GM20000 (cell line): ENCODE data around the gene KIF16B.
"Not testable (repeated sequence)": the region's sequence is repeated elsewhere in the genome, so short reads cannot be mapped to it uniquely, and the experiment has no call there.

Source experiments
- DNase-seq: peaks from one replicate; pipeline ENCODE4 v3.0.0; 2012; ENCODE audit warnings: low spot score
- CTCF ChIP-seq: IDR thresholded peaks from 2 replicates; pipeline ENCODE4 v1.5.1; 2012; ENCODE audit warnings: mild to moderate bottlenecking, control low read depth; ENCODE audit errors: extremely low read depth, missing control alignments

Gene KIF16B

GRCh38 chr20:16606468-16607070 is 33.3 kb upstream of the KIF16B start:
- DNase-seq: no peak
- TF ChIP-seq CTCF: no peak

- no peak for DNase-seq
- no peak for TF ChIP-seq CTCF
Measured at GRCh38 chr20:16601047-16601446, 27.8 kb upstream of the KIF16B start.

GRCh38 chr20:16599257-16599656 is 26.0 kb upstream of the KIF16B start:
- DNase-seq: no peak
- no peak for TF ChIP-seq CTCF

- TF ChIP-seq CTCF: no peak
- DNase-seq: no peak
Measured at GRCh38 chr20:16596991-16597390, 23.7 kb upstream of the KIF16B start.

- not testable (repeated sequence) for DNase-seq
Measured at GRCh38 chr20:16596404-16596803, 23.2 kb upstream of the KIF16B start.

GRCh38 chr20:16595376-16595775 is 22.1 kb upstream of the KIF16B start:
- TF ChIP-seq CTCF: no peak
- DNase-seq: no peak

- no peak for TF ChIP-seq CTCF
- DNase-seq: no peak
Measured at GRCh38 chr20:16590041-16590633, 16.9 kb upstream of the KIF16B start.

GRCh38 chr20:16589623-16590022 is 16.4 kb upstream of the KIF16B start:
- TF ChIP-seq CTCF: no peak
- DNase-seq: no peak
